ENCODE data around the gene GRIK1.

Gene GRIK1

GRCh38 chr21:29671728-29672127 is 268.1 kb downstream of the GRIK1 start:
- no peak for DNase-seq (ENCODE audit: low read depth)

- no peak for DNase-seq (ENCODE audit: low read depth)
Observed at GRCh38 chr21:29670228-29670627, 269.6 kb downstream of the GRIK1 start.

- no peak for DNase-seq (ENCODE audit: low read depth)
Observed at GRCh38 chr21:29669416-29669815, 270.4 kb downstream of the GRIK1 start.

GRCh38 chr21:29667651-29668050 is 272.1 kb downstream of the GRIK1 start:
- DNase-seq (ENCODE audit: low read depth) = no peak

- no peak for DNase-seq (ENCODE audit: low read depth)
Observed at GRCh38 chr21:29664615-29665014, 275.2 kb downstream of the GRIK1 start.

- DNase-seq (ENCODE audit: low read depth) = no peak
Observed at GRCh38 chr21:29661672-29662442, 277.9 kb downstream of the GRIK1 start.

GRCh38 chr21:29660047-29660720 is 279.6 kb downstream of the GRIK1 start:
- DNase-seq (ENCODE audit: low read depth) = no peak

GRCh38 chr21:29658934-29659203 is 280.9 kb downstream of the GRIK1 start:
- DNase-seq (ENCODE audit: low read depth) = no peak

GRCh38 chr21:29658177-29658933 is 281.4 kb downstream of the GRIK1 start:
- no peak for DNase-seq (ENCODE audit: low read depth)

- DNase-seq (ENCODE audit: low read depth) = no peak
Observed at GRCh38 chr21:29657240-29657989, 282.4 kb downstream of the GRIK1 start.

GRCh38 chr21:29656504-29657239 is 283.1 kb downstream of the GRIK1 start:
- DNase-seq (ENCODE audit: low read depth) = no peak

GRCh38 chr21:29655577-29655976 is 284.2 kb downstream of the GRIK1 start:
- DNase-seq (ENCODE audit: low read depth) = no peak

- DNase-seq (ENCODE audit: low read depth) = no peak
Observed at GRCh38 chr21:29654855-29655254, 284.9 kb downstream of the GRIK1 start.

GRCh38 chr21:29654203-29654602 is 285.6 kb downstream of the GRIK1 start:
- DNase-seq (ENCODE audit: low read depth) = no peak

- DNase-seq (ENCODE audit: low read depth) = no peak
Observed at GRCh38 chr21:29650523-29651022, 289.2 kb downstream of the GRIK1 start.

- no peak for DNase-seq (ENCODE audit: low read depth)
Observed at GRCh38 chr21:29649406-29649814, 290.4 kb downstream of the GRIK1 start.

GRCh38 chr21:29648710-29649240 is 291.0 kb downstream of the GRIK1 start:
- DNase-seq (ENCODE audit: low read depth) = no peak

GRCh38 chr21:29647353-29647781 is 292.4 kb downstream of the GRIK1 start:
- no peak for DNase-seq (ENCODE audit: low read depth)

- no peak for DNase-seq (ENCODE audit: low read depth)
Observed at GRCh38 chr21:29645666-29646553, 293.9 kb downstream of the GRIK1 start.

- DNase-seq (ENCODE audit: low read depth) = no peak
Observed at GRCh38 chr21:29643289-29643688, 296.5 kb downstream of the GRIK1 start.
